Kidney (tissue), 14 donors: ENCODE results near the gene SEMA3F. TPM values are rescaled to one million over a fixed set of nuclear protein-coding genes. Genes with fewer than 3 reads are reported as not detected.
A peak's percentile ranks its signal among the peaks of the same experiment; 100 is the strongest.

Experiments
- DNase-seq, 5 donors: peaks; one replicate each; pipeline ENCODE4 v3.0.0-alpha.2; 2013 to 2020
- FAIRE-seq: peaks from 2 replicates; lab custom pipeline; 2012; peaks lifted over from hg19 to GRCh38; lab: Jason Lieb, UNC
- H3K27ac ChIP-seq, 2 donors: one replicate each; pipeline ENCODE4 v1.7.0; 2013; ENCODE audit warnings: low read depth in 2 of 2, low read length in 2 of 2, inconsistent platforms in 1 of 2
- H3K27me3 ChIP-seq: one replicate; pipeline ENCODE4 v1.7.1; 2013; ENCODE audit warnings: low read length, inconsistent platforms; ENCODE audit not compliant: control insufficient read depth, insufficient read depth
- H3K36me3 ChIP-seq, 3 donors: one replicate each; pipeline versions ENCODE4 v1.7.0 to v1.7.1; 2013; ENCODE audit warnings: low read length in 3 of 3, control low read depth in 1 of 3, inconsistent platforms in 1 of 3; ENCODE audit not compliant: insufficient read depth in 3 of 3, control insufficient read depth in 2 of 3
- H3K4me1 ChIP-seq, 3 donors: one replicate each; pipeline versions ENCODE4 v1.7.0 to v1.7.1; 2013; ENCODE audit warnings: low read length in 3 of 3, inconsistent platforms in 1 of 3, low read depth in 1 of 3; ENCODE audit not compliant: control insufficient read depth in 2 of 3, insufficient read depth in 2 of 3
- H3K4me3 ChIP-seq, 3 donors: one replicate each; pipeline versions ENCODE4 v1.7.0 to v1.8.1; 2013; ENCODE audit warnings: low read length in 3 of 3, control low read depth in 1 of 3, inconsistent platforms in 1 of 3
- H3K9ac ChIP-seq, 3 donors: one replicate each; pipeline versions ENCODE4 v1.7.0 to v1.7.1; 2013; ENCODE audit warnings: low read length in 3 of 3, control low read depth in 1 of 3, inconsistent platforms in 1 of 3
- H3K9me3 ChIP-seq, 3 donors: one replicate each; pipeline versions ENCODE4 v1.7.0 to v1.7.1; 2013; ENCODE audit warnings: low read length in 3 of 3, control low read depth in 1 of 3, inconsistent platforms in 1 of 3; ENCODE audit not compliant: control insufficient read depth in 2 of 3, insufficient read depth in 1 of 3
- intact Hi-C: fragments of 100-400 bp; cut with DNase I; formaldehyde crosslinking; loops from one replicate; pipeline ENCODE4 v1.11.1; 2022
- polyA plus RNA-seq: library from polyadenylated mRNA; stranded (reverse); fragments of 350-450 nt; fragmentation: Illumina TruSeq; extraction: RNeasy Lipid Tissue Mini Kit (QIAGEN cat#74804); gene quantifications from one replicate; pipeline ENCODE4 v1.2.3, GENCODE V29; 2014; ENCODE audit warnings: low read depth, low replicate concordance; ENCODE audit not compliant: insufficient read depth
- total RNA-seq: library from RNA; stranded (reverse); fragmentation: NEBNext Ultra II Directional; extraction: Animal tissue kit (Norgen Biotek cat#: 25700); gene quantifications from one replicate; pipeline ENCODE4 v1.2.1, GENCODE V29; 2021
- TF ChIP-seq, protein P1 (sequence below): IDR thresholded peaks from 3 replicates; pipeline ENCODE4 v1.5.1; 2012; ENCODE audit warnings: mild to moderate bottlenecking, moderate library complexity, borderline replicate concordance; ENCODE audit not compliant: insufficient read depth; ENCODE audit errors: extremely low read depth
- donor health status: control.
- donor health status: control.
- donor health status: control.
- donor health status: control.
- donor health status: control.
- donor health status: DM: yes; HTN: yes; CAD: no.
- donor health status: Normal renal cell carcinoma (clear cell type).

The SEMA3F gene
- total and polyA plus RNA-seq, 2 donors from 2014 or later = 36.7 to 39.9 TPM

GRCh38 chr3:50203113-50203808, 48.1 kb downstream of the SEMA3F start:
- H3K9me3 ChIP-seq = no peaks in the 10 kb centered on the region
- intact Hi-C loops = no loop called here
- DNase-seq (no peak), FAIRE-seq (no peak)
- peaks cover 0 to 20% (median 0%) of the 10 kb centered on the region in 3 donors for H3K4me1 ChIP-seq
- H3K9ac ChIP-seq = no peak overlapping the region
- H3K36me3 ChIP-seq = no peaks in the 10 kb centered on the region
- TF ChIP-seq, protein P1, sequence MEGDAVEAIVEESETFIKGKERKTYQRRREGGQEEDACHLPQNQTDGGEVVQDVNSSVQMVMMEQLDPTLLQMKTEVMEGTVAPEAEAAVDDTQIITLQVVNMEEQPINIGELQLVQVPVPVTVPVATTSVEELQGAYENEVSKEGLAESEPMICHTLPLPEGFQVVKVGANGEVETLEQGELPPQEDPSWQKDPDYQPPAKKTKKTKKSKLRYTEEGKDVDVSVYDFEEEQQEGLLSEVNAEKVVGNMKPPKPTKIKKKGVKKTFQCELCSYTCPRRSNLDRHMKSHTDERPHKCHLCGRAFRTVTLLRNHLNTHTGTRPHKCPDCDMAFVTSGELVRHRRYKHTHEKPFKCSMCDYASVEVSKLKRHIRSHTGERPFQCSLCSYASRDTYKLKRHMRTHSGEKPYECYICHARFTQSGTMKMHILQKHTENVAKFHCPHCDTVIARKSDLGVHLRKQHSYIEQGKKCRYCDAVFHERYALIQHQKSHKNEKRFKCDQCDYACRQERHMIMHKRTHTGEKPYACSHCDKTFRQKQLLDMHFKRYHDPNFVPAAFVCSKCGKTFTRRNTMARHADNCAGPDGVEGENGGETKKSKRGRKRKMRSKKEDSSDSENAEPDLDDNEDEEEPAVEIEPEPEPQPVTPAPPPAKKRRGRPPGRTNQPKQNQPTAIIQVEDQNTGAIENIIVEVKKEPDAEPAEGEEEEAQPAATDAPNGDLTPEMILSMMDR = no peak
- no peaks in the 10 kb centered on the region for H3K27me3 ChIP-seq
- no peak overlapping the region for H3K4me3 ChIP-seq
- no peak overlapping the region for H3K27ac ChIP-seq

- peaks cover 0 to 20% (median 0%) of the 10 kb centered on the region in 3 donors for H3K4me1 ChIP-seq
- no peak overlapping the region for H3K27ac ChIP-seq
- H3K36me3 ChIP-seq = no peaks in the 10 kb centered on the region
- DNase-seq (no peak), FAIRE-seq (no peak)
- no peaks in the 10 kb centered on the region for H3K9me3 ChIP-seq
- no peak overlapping the region for H3K4me3 ChIP-seq
- intact Hi-C loops = no loop called here
- no peaks in the 10 kb centered on the region for H3K27me3 ChIP-seq
- no peak overlapping the region for H3K9ac ChIP-seq
- TF ChIP-seq, protein P1 = no peak
These were observed 49.0 kb downstream of the SEMA3F start for GRCh38 chr3:50203809-50204803.

- Histone ChIP-seq H3K4me1 (peaks cover 0 to 20% (median 0%) of the 10 kb centered on the region in 3 donors), H3K27me3 (no peaks in the 10 kb centered on the region), H3K4me3 (peak within 1 kb of the TSS; percentile 29 to 59 (median 36)), H3K36me3 (no peaks in the 10 kb centered on the region), H3K27ac (no peak within 1 kb of the TSS), H3K9me3 (no peaks in the 10 kb centered on the region), H3K9ac (no peak within 1 kb of the TSS)
- TF ChIP-seq, protein P1 = no peak
- FAIRE-seq (no peak), DNase-seq (peak in 4 of 5 donors; percentile 68 to 85 (median 79))
- intact Hi-C loops = no loop called here
These were observed 49.8 kb downstream of the SEMA3F start, which contains the start of gene SLC38A3 for GRCh38 chr3:50204804-50205412. SLC38A3 (plus strand) TSS chr3:50205271; CDS start chr3:50214200, 8,929 bp downstream.
